Cardiac muscle cell (in vitro differentiated cells and primary cell): Measurements from ENCODE around the gene CDH4. TPM values are rescaled to one million over a fixed set of nuclear protein-coding genes. Genes with fewer than 3 reads are reported as not detected.
"Not testable (repeated sequence)": the region's sequence is repeated elsewhere in the genome, so short reads cannot be mapped to it uniquely, and the experiment has no call there.

Experiments used
- DNase-seq, 2 donors: peaks; one replicate each; pipeline versions ENCODE4 v3.0.0 to v3.0.0-alpha.2; 2010 to 2017; ENCODE audit warnings: low read depth in 1 of 2, low spot score in 1 of 2
- H3K27ac ChIP-seq: fragments of 200-600 bp; sonication (generic); 2 replicates; pipeline ENCODE4 v1.5.1; 2016
- H3K27me3 ChIP-seq: fragments of 200-600 bp; sonication (generic); 2 replicates; pipeline ENCODE4 v1.6.0; 2016; ENCODE audit warnings: control low read depth
- H3K36me3 ChIP-seq: fragments of 200-600 bp; sonication (generic); 2 replicates; pipeline ENCODE4 v1.5.1; 2016; ENCODE audit warnings: control low read depth
- H3K4me1 ChIP-seq: fragments of 200-600 bp; sonication (generic); 2 replicates; pipeline ENCODE4 v1.8.1; 2017; ENCODE audit warnings: low read depth, mild to moderate bottlenecking, mixed run types
- H3K4me3 ChIP-seq: fragments of 200-600 bp; sonication (generic); 2 replicates; pipeline ENCODE4 v1.5.1; 2016; ENCODE audit warnings: mild to moderate bottlenecking
- H3K9me3 ChIP-seq: fragments of 200-600 bp; sonication (generic); 2 replicates; pipeline ENCODE4 v1.5.1; 2017; ENCODE audit warnings: low read depth, mild to moderate bottlenecking, control low read depth
- CTCF ChIP-seq: IDR thresholded peaks from 2 replicates; pipeline ENCODE4 v1.5.1; 2012; ENCODE audit warnings: low read depth, mild to moderate bottlenecking, low read length
- polyA plus RNA-seq: library from polyadenylated mRNA; unstranded; fragments of >200 nt; fragmentation: Nextera tagmentation; extraction: Ambion mirVana; gene quantifications from 2 replicates; pipeline ENCODE4 v1.2.1, GENCODE V29; 2016
- total RNA-seq: library from RNA; depleted of rRNA; stranded (reverse); fragments of >200 nt; gene quantifications from 2 replicates; pipeline ENCODE4 v1.2.3, GENCODE V29; 2016

The CDH4 gene
- total and polyA plus RNA-seq, 2 experiments from 2014 or later: 0.43 to 0.80 TPM

- Histone ChIP-seq H3K4me3 (no peak overlapping the region), H3K27me3 (no peaks in the 10 kb centered on the region), H3K27ac (no peak overlapping the region), H3K36me3 (no peaks in the 10 kb centered on the region), H3K4me1 (peaks cover 10% of the 10 kb centered on the region), H3K9me3 (no peaks in the 10 kb centered on the region)
- no peak for DNase-seq
- no peak for TF ChIP-seq CTCF
Observed at GRCh38 chr20:61982951-61983315, 730.9 kb downstream of the CDH4 start.

- H3K36me3 ChIP-seq: no peaks in the 10 kb centered on the region
- H3K27me3 ChIP-seq: no peaks in the 10 kb centered on the region
- no peak for DNase-seq
- no peak for TF ChIP-seq CTCF
- peaks cover 10% of the 10 kb centered on the region for H3K4me1 ChIP-seq
- H3K9me3 ChIP-seq: no peaks in the 10 kb centered on the region
- H3K27ac ChIP-seq: no peak overlapping the region
- H3K4me3 ChIP-seq: no peak overlapping the region
Observed at GRCh38 chr20:61983965-61984364, 731.9 kb downstream of the CDH4 start.

GRCh38 chr20:61984431-61984830 lies 732.4 kb downstream of the CDH4 start:
- H3K9me3 ChIP-seq, H3K4me1 ChIP-seq, H3K36me3 ChIP-seq, H3K27ac ChIP-seq, H3K27me3 ChIP-seq, H3K4me3 ChIP-seq, DNase-seq: not testable (repeated sequence)

GRCh38 chr20:61985096-61985495 lies 733.0 kb downstream of the CDH4 start:
- no peak overlapping the region for H3K27ac ChIP-seq
- H3K27me3 ChIP-seq: no peaks in the 10 kb centered on the region
- no peak for TF ChIP-seq CTCF
- no peak overlapping the region for H3K4me3 ChIP-seq
- no peaks in the 10 kb centered on the region for H3K36me3 ChIP-seq
- H3K4me1 ChIP-seq: peaks cover 10% of the 10 kb centered on the region
- no peaks in the 10 kb centered on the region for H3K9me3 ChIP-seq
- no peak for DNase-seq

- Histone ChIP-seq H3K4me1 (peaks cover 10% of the 10 kb centered on the region), H3K4me3 (no peak overlapping the region), H3K27me3 (no peaks in the 10 kb centered on the region), H3K9me3 (no peaks in the 10 kb centered on the region), H3K27ac (peak overlapping the region; percentile 64), H3K36me3 (peaks cover 2% of the 10 kb centered on the region)
- peak in 1 of 2 donors; percentile 21 for DNase-seq
- TF ChIP-seq CTCF: no peak
Observed at GRCh38 chr20:61986762-61987321, 734.8 kb downstream of the CDH4 start.

GRCh38 chr20:61988665-61989064 lies 736.6 kb downstream of the CDH4 start:
- H3K9me3 ChIP-seq: no peaks in the 10 kb centered on the region
- H3K36me3 ChIP-seq: peaks cover 7% of the 10 kb centered on the region
- DNase-seq: no peak
- H3K27me3 ChIP-seq: no peaks in the 10 kb centered on the region
- TF ChIP-seq CTCF: no peak
- H3K4me3 ChIP-seq: no peak overlapping the region
- H3K4me1 ChIP-seq: peaks cover 10% of the 10 kb centered on the region
- no peak overlapping the region for H3K27ac ChIP-seq
